Right cardiac atrium (tissue), 5 donors: ENCODE measurements around the gene FRS2. TPM values are rescaled to one million over a fixed set of nuclear protein-coding genes. Genes with fewer than 3 reads are reported as not detected.

Experiments
- microRNA-seq, 2 donors: library from miRNA; unstranded; fragments of <30 nt; microRNA quantifications; one replicate each; pipeline ENCODE4 v1.2.0, GENCODE V29; 2020 to 2021
- polyA plus RNA-seq: library from polyadenylated mRNA; stranded (reverse); fragments of 200-250 nt; gene quantifications from one replicate; pipeline ENCODE4 v1.2.3, GENCODE V29; 2013
- total RNA-seq, 4 donors: library from RNA; stranded (reverse); fragmentation: NEBNext Ultra II Directional; extraction: Animal tissue kit (Norgen Biotek cat#: 25700); gene quantifications; one replicate each; pipeline ENCODE4 v1.2.1, GENCODE V29; 2021
- donor health status: healthy with polysubstance abuse.
- donor health status: DM: no; HTN: yes; CAD: no.
- donor health status: DM: no; HTN: no; CAD: no.
- donor health status: DM: no; HTN: yes; CAD: no; lungs with severe emphysema.
- donor health status: DM: yes; HTN: yes; CAD: no.

FRS2 gene
- total and polyA plus RNA-seq, 5 donors, result 6.2 to 38.6 (median 27.4) TPM

Small RNA genes lying within 50 kb of the gene (microRNA-seq; reads per million reads assigned to microRNA genes)
- gene MIR3913-1, result 0 reads per million in 2 donors
- 0 reads per million in 2 donors for gene MIR3913-2

Other genes with a start within 250 kb of the FRS2 start
- gene CPSF6, start 230.8 kb upstream of the FRS2 start, total RNA-seq, result 10 to 100 TPM; 32.0 to 44.8 (median 41.2) TPM
- 21.1 TPM for gene CPSF6, start 230.8 kb upstream of the FRS2 start, polyA plus RNA-seq
- gene LYZ, start 122.0 kb upstream of the FRS2 start, total RNA-seq, result 100 to 1,000 TPM in 1 of 4 donors, 10 to 100 TPM in 3; 23.7 to 121 (median 49.5) TPM
- gene LYZ, start 122.0 kb upstream of the FRS2 start, polyA plus RNA-seq, result 16.5 TPM
- 10 to 100 TPM in 2 of 4 donors, 1 to 10 TPM in 2; 6.8 to 15.2 (median 10.8) TPM for gene YEATS4, start 110.6 kb upstream of the FRS2 start, total RNA-seq
- gene YEATS4, start 110.6 kb upstream of the FRS2 start, polyA plus RNA-seq, result 11.5 TPM
- 100 to 1,000 TPM in 2 of 4 donors, 10 to 100 TPM in 2; 86.2 to 130 (median 98.5) TPM for gene CCT2, start 115.1 kb downstream of the FRS2 start, total RNA-seq
- gene CCT2, start 115.1 kb downstream of the FRS2 start, polyA plus RNA-seq, result 76.9 TPM
- 10 to 100 TPM in 3 of 4 donors, 1 to 10 TPM in 1; 3.2 to 22.2 (median 20.4) TPM for gene LRRC10, start 140.5 kb downstream of the FRS2 start, total RNA-seq
- gene LRRC10, start 140.5 kb downstream of the FRS2 start, polyA plus RNA-seq, result 22.0 TPM
- gene BEST3, start 228.9 kb downstream of the FRS2 start, total RNA-seq, result under 1 TPM in 1 of 4 donors, not detected in 3; 0.15 TPM
- gene BEST3, start 228.9 kb downstream of the FRS2 start, polyA plus RNA-seq, result not detected